HG03135 (cell line): Measurements from ENCODE around the gene DGCR2.
"Not testable (repeated sequence)": the region's sequence is repeated elsewhere in the genome, so short reads cannot be mapped to it uniquely, and the experiment has no call there.

Experiments
- ATAC-seq: cut with Tn5 transposase; IDR thresholded peaks from one replicate; pipeline ENCODE4 v1.9.1; 2021; ENCODE audit warnings: mild to moderate bottlenecking, moderate library complexity; ENCODE audit not compliant: unreplicated experiment

DGCR2 gene

DNA sequence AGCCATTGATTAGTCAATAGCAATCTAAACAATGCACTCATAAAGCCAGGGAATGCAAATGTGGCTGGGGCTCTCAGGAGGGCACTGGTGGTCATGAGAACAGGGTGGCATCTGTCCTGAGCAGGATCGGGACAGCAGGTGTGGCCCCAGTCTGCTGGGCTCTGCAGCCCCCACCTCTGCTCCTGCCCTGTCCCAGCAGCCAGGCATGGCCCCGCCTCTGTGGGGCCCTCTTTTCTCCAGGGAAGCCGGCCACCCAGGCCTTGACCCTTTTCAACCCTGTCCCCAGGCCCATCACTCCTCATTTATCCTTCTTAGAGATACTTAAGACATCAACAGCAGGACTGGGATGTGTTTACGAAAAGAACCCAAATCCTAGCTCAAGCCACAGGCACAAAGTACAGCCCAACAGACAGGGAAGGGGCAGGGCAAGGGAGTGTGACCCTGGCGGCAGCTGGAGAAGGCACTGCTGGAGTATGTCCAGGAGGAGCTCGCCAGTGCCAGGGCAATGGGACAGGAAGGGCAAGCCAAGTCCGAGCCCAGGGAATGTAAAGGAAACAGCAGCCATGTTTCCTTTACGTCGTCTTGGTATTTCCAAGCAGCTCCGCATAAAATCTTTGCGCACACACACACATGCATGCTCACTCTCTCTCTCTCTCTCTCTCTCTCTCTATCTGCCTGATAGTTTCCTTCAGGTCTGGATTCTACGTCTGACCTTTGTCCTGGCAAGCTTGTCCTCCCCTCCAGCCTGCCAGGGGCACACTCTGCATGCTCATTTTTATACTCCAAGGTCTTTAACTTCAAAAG, 59.9 kb downstream of the DGCR2 start:
- no peak for ATAC-seq

DNA sequence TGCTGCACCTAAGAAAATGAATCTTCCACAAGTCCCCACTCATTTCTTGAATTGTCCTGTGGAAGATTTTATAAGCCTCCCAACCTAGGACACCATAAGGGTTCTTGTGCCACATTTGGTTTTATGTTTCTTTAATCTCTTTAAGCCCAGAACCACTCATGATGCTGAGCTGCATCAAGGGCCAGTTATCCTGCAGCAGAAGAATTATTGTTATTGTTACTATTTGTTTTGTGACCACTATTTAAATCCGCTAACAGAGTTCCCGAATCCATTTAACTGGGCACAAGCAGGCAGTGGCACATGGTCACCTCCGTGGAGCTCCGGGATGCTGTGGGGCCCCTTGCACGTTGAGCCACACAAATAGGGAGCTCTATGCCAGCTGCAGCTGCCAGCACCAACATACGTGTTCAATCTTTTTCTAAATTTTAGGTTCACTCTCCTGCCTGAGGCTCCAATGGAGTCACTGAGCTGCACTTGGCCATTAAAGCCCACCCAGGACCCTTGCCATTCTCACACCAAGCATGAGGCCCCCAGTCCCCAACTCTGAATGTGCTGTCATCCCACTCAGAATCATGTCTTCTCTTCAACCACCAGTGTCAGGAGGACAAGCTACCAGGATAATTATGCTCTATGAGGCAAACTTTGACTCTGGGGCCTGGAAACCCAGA, 60.6 kb downstream of the DGCR2 start:
- ATAC-seq: no peak

DNA sequence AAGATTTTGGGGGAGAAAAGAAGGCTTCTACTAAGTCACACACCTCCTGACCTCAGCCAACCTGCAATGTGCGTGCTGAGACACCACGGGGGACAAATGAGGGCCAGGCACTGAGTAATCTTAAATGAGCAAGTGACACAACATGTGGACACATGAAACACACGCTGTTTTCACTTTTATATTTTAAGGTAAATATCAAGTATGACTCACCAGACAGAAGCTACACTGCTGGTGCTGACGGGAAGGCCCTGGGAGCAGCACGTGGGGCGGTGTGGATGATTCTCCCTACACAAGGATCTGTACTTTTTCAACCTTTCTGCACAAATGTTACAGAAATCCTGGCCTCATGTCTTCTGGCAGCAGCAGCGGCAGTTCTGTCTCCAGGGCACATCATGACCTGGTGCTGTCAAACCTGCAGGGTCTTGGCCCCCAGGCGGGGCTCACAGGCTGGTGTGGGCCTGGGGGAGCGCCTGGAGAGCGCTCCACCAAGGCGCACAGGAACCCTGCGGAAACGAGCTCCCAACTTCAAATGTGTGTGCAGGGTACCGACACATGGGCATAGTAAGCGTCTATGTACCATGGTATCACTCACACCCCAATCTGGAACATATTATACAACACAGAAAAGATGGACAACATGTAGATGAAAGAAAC, 61.7 kb downstream of the DGCR2 start:
- no peak for ATAC-seq

DNA sequence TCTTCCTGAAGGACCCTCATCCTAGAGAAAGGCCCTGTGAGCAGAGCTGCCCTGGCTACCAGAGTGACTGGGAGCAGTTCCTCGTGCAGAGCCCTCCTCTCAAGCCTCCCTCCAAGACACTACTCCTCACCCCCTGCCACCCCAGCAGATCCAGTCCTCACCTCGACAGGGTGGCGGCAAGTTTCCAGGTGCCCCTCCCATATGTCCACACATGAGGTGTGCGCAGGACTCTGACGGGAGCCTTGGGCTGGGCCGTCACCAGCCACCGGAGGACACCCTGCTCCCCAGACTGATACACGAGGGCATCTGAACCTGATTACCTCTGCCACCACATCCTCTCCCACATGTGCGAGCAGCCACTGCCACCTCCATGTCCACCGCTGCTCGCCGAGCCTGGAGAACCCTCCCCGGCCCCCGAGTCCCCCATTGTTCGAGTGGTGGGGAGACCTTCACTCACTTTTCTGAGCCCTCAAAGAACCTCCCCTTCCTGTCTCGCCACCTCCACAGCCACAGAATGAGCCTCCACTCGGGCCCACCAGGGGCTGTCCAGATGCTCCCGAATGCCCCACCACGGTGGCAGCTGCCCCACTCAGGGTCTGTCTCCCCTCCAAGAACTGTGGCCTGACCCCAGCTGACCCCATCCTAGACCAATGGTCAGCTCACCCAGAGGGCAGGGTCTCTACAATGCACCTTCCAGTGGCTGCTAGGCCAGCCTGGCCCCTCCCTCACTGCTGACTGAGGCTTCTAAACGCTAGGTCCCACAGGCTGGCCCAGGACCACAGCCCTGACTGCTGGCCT, 62.5 kb downstream of the DGCR2 start:
- ATAC-seq: no peak

DNA sequence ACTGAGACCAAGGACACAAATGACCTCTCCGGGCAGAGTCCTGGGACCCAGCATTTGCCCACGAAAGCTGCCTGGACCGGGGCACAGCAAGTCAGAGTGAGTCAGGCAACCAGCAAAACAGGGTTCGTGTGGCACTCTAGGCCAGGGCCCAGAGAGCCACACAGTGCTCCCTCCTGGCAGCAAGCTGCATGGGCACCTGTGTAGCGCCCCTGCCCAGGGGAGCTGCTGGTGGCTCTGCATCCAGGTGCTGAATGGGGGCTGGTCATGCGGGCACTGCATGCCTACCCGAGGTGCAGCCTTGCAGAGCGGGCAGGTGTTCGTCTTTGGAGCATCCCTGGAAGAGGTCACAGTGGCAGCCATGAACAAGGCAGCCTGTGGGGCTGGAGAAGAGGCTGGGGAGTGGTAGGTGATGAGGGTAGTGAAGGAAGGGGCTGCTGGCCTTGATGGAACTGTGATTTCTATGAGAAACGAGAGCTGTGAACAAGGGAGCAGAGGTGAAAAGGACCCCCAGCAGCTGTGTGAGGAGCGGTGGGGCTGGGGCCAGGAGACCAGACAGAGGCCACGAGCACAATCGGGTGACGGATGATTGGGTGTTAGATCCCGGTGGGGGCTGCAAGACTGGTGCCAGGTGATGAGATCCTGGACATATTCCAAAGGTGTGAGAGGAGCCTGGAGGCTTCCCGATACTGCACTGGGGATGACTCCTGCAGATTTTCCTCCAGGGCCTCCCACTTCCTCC, 63.3 kb downstream of the DGCR2 start:
- no peak for ATAC-seq

DNA sequence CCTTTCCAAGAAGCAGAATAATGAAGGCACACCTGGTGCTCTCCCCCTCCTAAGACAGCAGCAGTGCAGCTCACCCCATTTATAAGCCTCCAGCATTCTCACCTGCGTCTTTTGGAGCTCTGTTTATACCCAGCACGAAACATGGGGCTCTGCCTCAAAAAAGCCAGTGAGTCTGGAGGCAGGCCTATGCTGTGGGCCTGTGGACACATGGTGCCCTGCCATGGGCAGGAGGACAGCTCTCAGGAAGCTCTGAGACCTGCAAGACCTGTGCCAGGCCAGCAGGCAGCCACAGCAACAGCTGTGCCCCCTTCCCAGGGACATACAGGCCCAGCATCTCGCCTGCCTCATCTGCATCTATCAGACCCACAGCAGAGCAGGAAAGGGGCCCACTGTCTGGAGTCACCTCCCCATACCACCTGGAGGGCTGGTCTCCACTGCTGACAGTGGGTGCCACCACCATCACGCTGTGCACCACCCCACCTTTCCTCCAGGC, 64.2 kb downstream of the DGCR2 start:
- ATAC-seq: no peak

DNA sequence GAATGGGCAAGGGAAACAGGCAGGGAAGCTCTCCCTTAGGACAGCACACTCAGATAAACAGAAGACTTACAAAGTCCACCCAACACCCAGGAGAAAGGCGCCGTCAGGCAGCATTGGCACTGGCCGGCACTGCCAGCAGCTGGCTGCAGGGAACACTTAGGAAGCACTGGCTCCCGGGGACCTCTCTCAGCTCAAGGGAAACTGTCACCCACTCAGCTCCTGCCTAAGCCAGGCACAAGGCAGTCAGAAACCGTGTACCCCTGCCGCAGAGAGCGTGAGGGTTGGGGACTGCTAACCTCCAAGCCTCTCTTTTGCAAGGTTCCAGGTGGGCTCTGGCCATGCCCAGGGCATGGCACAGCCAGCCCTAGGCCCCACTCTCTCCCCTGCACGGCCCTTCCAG, 64.7 kb downstream of the DGCR2 start:
- ATAC-seq: no peak

DNA sequence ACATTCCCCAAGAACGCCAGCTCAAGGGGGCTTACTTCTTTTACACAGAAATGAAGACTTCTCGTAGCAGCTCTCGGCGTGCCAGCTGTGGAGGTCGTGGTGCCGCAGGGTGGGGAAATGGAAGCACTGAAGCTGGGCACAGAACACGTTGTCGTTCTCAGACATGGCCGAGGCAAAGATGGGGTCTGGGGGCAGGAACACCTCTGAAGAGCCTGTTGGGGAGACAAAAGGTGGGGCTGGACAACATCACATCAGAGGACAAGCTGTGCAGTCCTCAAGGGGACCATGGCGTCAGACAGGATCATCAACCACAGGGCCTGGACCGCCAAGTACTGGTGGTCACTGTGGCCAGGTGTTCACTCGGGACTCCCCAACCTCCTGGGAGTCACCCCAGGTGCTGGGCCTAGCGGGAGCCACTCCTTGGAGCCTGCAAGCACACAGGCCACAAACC, 65.2 kb downstream of the DGCR2 start:
- ATAC-seq: no peak

DNA sequence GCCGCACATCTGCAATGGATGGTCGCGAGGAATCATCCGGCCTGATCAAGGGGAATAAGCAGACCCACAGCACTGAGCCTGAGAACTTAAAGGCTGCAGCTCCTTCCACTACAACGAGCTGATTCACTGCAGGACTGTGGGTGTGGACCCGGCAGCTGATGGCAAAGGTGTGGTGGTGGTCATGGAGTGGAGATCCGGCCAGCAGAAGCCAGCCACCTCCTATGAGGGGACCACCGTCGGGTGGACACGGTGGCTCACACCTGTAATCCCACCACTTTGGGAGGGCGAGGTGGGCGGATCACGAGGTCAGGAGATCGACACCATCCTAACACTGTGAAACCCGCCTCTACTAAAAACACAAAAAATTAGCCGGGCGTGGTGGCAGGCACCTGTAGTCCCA, 66.4 kb downstream of the DGCR2 start:
- ATAC-seq: no peak

DNA sequence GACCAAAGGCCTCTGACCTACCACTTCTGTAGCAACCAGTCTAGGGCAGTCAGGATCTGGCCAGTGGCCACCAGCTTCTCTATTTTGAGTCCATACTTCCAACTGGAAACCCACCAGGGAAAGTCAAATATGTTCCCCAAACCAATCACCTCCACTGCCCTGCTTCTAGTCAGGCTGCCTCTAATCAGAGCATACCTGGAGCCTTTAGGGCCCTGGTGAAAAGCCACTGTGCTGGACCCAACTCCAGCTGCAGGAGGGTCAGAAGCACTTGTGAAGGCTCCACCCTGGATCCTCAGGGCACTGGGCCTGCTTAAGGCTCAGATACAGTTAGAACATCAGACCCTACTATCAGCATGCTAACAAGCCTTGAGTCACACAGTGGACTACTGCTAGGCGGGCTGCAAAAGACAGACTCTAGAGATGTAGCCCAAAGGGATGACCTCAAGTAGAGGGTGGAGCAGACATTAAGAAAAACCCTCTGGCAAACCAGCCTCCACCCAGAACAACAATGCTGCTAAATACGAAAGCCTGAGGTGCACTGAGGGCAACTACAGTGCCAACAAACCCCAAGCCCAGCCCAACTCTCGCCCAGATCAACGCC, 69.2 kb downstream of the DGCR2 start:
- no peak for ATAC-seq

DNA sequence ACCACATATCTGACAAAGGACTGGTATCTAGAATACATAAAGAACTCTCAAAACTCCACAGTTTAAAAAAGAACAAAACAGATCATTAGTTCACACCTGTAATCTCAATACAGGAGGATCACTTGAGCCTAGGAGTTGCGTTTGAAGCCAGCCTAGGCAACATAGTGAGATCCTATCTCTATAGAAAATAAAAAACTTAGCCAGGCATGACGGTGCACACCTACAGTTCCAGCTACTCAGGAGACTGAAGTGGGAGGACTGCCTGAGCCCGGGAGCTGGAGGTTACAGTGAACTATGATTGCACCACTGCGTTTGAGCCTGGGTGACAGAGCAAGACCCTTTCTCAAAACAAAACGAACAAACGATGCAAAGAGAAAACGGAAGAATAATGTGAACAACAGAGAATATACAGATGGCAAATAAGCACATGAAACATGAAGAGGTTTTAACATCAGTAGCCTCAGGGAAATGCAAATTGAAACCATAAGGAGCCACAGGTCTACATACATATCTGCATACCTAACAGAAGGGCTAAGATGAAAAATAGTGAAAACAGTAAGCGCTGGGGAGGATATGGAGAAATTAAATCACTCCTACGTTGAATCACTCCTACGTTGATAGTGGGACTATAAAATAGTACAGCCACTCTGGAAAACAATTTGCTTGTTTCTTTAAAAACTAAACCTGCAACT, 70.7 kb downstream of the DGCR2 start:
- no peak for ATAC-seq

DNA sequence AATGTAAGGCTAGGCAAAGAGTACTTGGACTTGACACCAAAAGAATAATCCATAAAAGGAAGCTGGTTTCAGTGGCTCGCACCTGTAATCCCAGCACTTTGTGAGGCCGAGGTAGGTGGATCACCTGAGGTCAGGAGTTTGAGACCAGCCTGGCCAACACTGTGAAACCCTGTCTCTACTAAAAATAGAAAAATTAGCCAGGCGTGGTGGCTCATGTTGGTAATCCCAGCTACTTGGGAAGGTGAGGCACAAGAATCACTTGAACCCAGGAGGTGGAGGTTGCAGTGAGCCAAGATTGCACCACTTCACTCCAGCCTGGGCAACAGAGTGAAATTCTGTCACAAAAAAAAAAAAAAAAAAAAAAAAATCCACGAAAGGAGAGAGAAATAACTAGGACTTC, 71.4 kb downstream of the DGCR2 start:
- ATAC-seq: not testable (repeated sequence)

DNA sequence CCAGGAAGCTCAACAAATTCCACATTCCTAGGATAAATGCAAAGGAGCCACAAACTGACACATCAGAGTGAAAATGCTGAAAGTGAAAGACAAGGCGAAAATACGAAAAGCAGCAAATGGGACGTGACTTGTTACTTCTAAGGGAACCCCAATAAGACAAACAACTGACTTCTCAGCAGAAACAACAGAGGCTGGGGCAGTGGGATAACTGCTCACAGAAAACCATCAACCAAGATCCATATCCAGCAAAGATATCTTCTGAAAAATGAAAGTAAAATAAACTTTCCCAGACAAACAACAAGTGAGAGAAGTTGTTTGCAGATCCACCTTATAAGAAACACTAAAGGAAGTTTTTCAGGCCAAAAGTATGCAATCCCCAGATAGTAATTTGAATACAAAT, 72.1 kb downstream of the DGCR2 start:
- no peak for ATAC-seq

DNA sequence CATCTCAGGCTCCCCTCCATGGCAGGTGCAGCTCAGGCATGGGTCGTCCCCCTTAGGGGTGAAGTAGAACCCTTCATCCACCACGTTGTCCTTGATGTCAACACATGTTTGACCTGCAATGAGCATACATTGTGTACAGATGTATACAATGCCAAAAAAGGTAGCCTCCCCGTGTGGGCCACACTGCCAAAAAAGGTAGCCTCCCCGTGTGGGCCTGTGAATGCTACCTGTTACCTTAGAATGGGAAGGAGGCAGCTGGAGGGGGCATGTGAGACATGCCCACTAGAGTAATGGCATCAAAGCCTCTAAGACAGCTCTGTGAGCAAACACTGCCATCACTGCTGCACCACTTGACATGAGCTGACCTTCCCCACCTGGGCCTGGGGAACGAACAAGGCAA, 73.7 kb downstream of the DGCR2 start:
- ATAC-seq: no peak

DNA sequence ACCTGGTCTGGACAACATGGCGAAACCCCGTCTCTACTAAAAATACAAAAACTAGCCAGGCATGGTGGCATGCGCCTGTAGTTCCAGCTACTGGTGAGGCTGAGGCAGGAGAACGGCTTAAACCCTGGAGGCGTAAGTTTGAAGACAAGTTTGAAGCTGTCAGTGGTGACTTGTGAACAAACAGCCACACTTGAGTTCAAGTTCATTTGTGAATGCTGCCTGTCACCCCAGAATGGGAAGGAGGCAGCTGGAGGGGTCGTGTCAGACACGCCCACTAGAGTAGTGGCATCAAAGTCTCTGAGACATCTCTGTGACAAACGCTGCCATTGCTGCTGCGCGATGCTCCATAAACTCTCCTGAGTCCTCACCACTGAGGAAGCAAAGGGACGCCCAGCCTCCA, 74.2 kb downstream of the DGCR2 start:
- ATAC-seq: no peak

DNA sequence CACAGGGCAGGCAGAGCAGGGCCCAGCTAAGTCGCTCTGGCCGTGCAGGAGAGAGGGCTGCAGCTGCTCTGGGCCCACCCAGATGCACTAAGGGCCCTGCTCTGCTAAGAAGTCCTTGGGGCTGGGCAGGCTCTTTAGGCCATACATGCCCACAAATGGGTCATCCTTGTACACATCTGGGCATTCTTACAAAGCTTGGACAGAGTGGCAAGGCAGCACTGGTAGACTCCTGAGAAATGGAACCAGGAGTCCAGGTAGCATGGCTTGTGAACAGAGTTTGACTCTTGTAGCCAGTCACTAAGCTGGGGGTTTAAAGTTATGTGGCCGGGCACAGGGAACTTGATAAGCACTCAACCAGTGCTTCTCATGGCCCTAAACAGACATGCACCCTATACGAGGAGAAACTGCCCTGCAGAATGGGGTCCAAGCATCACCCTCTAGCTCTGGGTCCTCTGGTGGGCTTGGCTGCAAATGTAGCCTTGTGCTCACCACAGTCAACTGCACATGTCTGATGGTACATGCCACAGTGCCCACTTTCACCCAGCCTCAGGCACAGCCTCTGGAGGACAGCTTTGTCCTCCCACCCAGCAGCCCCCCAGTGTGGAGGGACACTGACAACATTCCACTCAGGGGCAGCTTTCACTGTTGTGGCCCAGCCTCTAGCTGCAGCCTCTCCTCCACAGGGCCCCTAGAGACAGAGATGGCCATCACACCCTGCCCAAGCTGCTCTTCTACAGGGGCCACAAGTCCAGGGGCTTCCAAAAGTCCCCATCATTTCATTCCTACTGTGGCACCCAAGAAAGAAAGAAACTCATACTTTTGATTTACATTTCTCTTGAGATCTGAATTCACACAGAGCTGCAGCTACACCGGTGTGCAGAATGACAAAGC, 75.2 kb downstream of the DGCR2 start:
- no peak for ATAC-seq

DNA sequence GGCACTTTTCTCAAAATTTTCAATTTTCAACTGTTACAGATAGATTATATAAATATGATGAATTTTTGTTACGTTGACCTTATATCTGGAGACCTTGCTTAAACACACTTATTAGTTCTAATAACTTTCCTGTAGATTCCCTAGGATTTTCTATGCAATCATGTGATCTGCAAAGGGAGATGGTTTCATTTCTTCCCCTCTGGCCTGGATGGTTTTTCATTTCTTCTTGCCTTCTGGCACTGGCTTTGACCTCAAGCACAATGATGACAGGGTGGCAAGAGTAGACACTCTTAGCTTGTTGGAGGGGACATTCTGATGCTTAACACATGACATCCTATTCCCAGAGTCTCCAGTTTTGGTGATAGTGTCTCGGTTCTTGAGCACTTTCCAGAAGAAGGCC, 75.9 kb downstream of the DGCR2 start:
- ATAC-seq: no peak

DNA sequence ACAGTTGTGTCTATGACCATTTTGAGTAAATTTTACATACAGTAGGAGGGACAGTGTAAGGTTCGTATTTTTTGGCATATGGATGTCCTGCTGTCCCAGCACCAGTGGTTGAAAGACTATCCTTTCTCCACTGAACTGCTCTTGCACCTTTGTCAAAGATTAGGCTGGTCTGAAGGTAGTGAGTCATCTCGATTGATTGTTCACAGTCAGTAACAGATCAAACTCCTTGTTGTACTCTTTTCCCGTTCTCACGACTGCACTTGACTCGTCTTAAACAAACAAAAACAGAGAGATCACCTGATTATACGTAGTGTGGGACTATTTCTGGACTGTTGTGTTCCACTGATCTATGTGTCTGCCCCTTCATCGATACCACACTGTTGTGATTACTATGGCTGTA, 77.1 kb downstream of the DGCR2 start:
- ATAC-seq: no peak
